GM21526 (cell line): Measurements from ENCODE around the gene TM6SF1.
"Not testable (repeated sequence)": the region's sequence is repeated elsewhere in the genome, so short reads cannot be mapped to it uniquely, and the experiment has no call there.

ENCODE experiments used
- ATAC-seq: cut with Tn5 transposase; IDR thresholded peaks from one replicate; pipeline ENCODE4 v1.9.1; 2021; ENCODE audit warnings: moderate library complexity; ENCODE audit not compliant: unreplicated experiment, low FRiP score

Gene TM6SF1

DNA sequence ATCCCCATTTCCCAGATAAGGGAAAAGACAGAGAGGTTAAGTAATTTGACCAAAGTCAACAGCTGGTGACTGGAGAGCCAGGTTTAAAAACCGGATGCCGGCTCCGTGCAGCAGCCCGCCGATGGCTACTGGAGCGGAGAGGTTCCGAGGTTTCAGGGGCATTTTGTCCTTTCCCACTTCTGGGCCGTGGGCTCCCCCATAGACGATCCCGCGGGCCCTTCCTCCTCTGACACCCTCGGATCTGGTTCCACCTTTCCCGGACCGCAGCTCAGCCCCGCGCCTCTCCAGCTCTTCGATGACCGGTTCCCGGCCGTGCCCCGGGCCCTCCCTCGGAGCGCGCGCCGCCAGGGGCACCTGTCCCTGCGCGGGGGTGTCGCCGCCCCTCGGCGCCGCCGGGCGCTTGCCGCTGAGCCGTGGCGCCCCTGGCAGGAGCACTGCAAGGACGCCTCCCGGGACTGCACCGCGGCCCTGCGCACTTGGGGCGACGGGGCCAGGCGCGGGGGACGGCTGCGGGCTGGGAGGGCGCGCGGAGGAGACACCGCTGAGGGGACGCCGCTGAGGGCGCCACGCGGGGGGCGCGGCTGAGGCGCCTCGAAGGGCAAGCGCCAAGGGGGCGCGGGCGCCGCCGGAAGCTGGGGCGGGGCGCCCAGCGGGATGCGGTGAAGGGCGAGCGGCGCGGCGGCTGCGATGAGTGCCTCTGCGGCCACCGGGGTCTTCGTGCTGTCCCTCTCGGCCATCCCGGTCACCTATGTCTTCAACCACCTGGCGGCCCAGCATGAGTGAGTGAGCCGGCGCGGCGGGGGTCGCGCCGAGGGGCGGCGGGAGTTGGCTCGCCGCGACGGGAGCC is at the start of gene TM6SF1:
TSS of gene TM6SF1 (plus strand) at position 652 of the 847 bp plus-strand sequence. CDS start at position 688, 36 bp downstream.
- no peak for ATAC-seq

GRCh38 chr15:83057696-83058376 is 49.6 kb upstream of the TM6SF1 start:
- no peak for ATAC-seq

DNA sequence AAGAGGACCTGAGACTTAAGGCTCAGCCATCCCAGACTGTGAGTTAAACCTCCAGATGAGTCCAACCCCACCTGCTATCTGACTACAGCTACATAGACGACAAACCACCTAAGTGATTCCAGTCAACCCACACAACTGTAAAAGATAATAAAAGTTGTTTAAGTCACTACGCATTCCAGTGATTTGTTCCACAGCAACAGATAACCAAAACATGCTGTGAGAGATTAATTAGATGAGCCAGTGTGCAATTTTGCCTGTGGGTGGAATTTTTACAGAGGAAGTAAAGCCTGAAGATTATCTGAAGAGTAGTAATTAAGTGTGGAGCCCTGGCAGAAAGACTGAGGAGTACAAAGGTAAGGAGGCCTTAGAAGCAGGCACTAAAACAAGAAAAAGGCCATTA is 45.8 kb upstream of the TM6SF1 start:
- ATAC-seq, result no peak

GRCh38 chr15:83062768-83063180 is 44.7 kb upstream of the TM6SF1 start:
- ATAC-seq, result no peak

DNA sequence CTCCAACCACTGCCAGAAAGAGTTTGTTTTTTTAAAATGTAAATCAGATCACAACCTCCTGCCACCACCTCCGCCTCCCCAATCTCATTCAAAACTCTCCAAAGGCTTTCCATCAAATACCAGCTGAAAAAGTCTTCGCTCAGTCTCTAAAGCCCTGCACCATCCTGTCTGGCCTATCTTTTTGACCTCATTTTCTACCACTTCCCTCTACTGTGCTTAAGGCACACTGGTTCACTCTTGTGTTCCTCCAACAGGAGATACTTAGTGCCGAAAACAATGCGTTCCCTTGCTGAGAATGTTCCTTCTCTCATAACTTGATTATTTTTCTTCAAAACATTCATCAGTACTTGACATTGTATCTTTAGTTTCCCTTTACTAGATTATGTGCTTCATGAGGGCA is 43.9 kb upstream of the TM6SF1 start:
- no peak for ATAC-seq

GRCh38 chr15:83064859-83065258 is 42.6 kb upstream of the TM6SF1 start:
- ATAC-seq, result no peak

- no peak for ATAC-seq
Measured at GRCh38 chr15:83065431-83065830, 42.0 kb upstream of the TM6SF1 start.

GRCh38 chr15:83066034-83066733 is 41.3 kb upstream of the TM6SF1 start:
- no peak for ATAC-seq

- ATAC-seq, result peak; percentile 77
Measured at GRCh38 chr15:83066734-83067637, 40.5 kb upstream of the TM6SF1 start, which contains the start of gene BTBD1. Gene BTBD1 (minus strand): TSS chr15:83067252. CDS start chr15:83067151, 101 bp downstream.

DNA sequence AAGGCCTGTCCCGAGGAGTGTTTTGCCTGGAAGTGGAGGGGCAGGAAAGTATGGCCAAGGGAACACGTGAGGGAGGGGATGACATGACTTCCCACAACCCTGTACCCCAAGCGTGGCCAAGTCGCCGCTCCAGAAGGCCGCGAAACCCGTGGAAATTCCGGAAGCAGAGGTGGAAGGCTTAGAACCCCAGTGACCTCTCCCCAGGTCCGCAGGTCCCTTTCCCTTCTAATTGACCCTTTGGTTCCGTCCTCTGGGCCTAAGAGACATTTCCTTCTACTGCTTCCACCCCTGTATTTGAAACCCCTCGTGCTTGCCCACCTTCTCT is 39.8 kb upstream of the TM6SF1 start:
- ATAC-seq, result no peak

DNA sequence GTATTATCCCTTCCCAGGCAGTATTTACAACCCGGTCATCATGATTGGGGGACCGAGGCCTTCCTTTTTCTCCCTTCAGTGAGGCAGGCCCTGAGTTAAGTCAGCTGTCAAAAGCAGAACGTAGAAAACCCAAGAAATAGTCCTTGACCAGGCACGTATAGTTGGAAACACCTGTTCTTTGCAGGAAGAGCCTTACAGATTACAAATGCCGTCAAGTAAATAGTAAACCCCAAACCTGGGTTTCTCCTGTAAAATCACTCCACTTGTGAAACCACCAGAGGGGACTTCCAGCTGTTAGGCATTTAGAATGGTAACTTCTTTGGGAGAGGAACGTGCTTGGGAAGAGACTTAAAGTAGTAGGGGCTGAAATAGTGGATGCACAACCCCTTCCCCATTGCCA is 39.4 kb upstream of the TM6SF1 start:
- ATAC-seq, result no peak

DNA sequence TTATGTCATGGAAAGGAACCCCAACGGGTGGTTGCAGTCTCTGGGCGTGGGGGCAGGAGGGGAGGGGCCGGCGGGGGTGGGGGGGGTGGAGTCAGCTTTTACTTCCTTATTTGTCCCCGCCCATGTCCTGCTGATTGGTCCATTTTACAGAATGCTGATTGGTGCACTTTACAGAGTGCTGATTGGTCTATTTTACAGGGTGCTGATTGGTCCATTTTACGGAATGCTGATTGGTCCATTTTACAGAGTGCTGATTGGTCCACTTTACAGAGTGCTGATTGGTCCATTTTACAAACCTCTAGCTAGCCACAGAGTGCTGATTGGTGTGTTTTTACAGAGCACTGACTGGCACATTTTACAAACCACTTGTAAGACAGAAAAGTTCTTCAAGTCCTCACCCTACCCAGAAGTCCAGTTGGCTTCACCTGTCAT is 38.2 kb upstream of the TM6SF1 start:
- ATAC-seq, result not testable (repeated sequence)

GRCh38 chr15:83077491-83078230 is 29.8 kb upstream of the TM6SF1 start:
- ATAC-seq, result no peak

DNA sequence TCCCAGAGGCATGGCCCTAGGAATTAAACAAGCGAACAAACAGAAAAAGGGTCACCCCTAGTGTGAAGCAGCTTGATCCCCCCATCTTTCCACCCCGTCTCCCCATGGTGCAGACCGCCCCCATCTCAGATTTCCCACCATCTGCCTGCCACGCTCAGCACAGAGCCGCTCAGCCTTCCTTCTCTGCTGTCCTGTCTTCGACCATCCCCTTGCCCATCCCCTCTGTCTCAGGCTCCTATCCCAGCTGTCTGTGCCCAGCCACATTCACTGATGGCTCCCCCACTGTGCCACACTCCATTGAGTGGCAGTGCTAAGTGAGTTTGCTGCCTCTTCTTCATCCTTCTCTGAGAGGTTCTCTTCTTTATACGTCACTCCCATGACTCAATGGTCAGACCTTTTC is 28.7 kb upstream of the TM6SF1 start:
- ATAC-seq, result no peak

- ATAC-seq, result no peak
Measured at GRCh38 chr15:83081256-83082014, 26.0 kb upstream of the TM6SF1 start.

GRCh38 chr15:83082730-83083386 is 24.6 kb upstream of the TM6SF1 start:
- ATAC-seq, result no peak

DNA sequence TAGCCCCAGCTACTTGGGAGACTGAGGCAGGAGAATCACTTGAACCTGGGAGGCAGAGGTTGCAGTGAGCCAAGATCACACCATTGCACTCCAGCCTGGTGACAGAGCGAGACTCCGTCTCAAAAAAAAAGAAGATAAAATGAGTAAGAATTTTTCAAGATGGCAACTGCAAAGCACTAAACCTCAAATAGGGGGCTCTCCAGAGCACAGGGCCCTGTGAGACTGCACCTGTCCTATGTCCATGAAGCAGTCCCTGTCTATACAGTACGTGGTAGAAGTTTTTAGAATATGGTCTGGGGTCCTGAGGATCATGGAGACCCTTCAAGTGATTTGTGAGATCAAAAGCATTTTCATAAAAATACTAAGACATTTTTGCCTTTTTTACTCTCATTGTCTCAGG is 22.0 kb upstream of the TM6SF1 start:
- ATAC-seq, result not testable (repeated sequence)

- not testable (repeated sequence) for ATAC-seq
Measured at GRCh38 chr15:83085864-83086552, 21.4 kb upstream of the TM6SF1 start.
